Esophagus squamous epithelium (tissue), 4 donors: ENCODE results near the gene PHTF2.

Source experiments
- POLR2A ChIP-seq, 4 donors: fragments of 450-650 bp; IDR thresholded peaks; one replicate each; pipeline ENCODE4 v1.6.1; 2017; ENCODE audit warnings: antibody characterized with exemption in 4 of 4, mild to moderate bottlenecking in 4 of 4, moderate library complexity in 3 of 4
- TF ChIP-seq, protein P1 (sequence below), 6 experiments: fragments of 450-650 bp in 4 of 6; fragments of 200-600 bp in 2 of 6; sonication (generic) in 2 of 6; IDR thresholded peaks; one replicate each; pipeline ENCODE4 v1.5.1; 2016 to 2019; ENCODE audit warnings: antibody characterized with exemption in 6 of 6, mild to moderate bottlenecking in 4 of 6, moderate library complexity in 4 of 6

DNA sequence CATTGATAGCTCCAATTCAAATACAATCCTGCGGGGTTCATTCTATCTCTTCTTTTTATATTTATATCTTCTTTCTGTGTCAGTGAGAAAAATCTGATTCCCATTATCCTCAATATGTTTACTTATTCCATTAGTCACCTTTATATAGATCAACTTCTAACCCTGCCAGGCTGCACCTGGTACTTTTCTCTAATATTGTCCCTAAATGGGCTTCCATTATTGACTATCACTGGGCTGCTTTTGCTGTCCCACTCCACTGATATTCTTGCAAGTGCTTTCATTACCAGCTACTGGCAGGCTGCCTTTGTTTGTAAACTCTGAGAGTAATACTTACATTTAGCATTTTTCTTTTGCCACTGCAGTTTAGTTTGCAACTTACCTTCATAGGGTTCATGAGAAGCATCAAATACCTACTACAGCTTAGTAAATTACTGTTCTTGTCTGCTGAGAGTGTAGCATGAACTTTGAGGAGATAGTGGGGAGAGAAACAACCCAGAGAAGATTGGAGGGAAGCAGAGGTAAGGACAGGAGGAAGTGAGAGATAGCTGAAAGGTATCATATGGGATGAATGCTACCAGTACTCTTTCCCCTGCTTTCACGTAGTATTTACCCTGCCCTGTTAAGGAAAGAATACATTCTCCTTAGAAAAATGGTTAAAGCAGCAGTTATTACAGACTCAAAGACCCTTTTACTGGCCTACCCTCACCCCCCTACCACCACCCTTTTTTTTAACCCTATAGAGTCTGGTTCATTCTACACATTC is 119.1 kb downstream of the PHTF2 start:
- no peak for TF ChIP-seq POLR2A (IDR thresholded peaks at IDR 0.05)
- TF ChIP-seq, protein P1, sequence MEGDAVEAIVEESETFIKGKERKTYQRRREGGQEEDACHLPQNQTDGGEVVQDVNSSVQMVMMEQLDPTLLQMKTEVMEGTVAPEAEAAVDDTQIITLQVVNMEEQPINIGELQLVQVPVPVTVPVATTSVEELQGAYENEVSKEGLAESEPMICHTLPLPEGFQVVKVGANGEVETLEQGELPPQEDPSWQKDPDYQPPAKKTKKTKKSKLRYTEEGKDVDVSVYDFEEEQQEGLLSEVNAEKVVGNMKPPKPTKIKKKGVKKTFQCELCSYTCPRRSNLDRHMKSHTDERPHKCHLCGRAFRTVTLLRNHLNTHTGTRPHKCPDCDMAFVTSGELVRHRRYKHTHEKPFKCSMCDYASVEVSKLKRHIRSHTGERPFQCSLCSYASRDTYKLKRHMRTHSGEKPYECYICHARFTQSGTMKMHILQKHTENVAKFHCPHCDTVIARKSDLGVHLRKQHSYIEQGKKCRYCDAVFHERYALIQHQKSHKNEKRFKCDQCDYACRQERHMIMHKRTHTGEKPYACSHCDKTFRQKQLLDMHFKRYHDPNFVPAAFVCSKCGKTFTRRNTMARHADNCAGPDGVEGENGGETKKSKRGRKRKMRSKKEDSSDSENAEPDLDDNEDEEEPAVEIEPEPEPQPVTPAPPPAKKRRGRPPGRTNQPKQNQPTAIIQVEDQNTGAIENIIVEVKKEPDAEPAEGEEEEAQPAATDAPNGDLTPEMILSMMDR (IDR thresholded peaks at IDR 0.05): no peak
